Stimulated activated CD4-positive, alpha-beta T cell treated with anti-CD3 and anti-CD28 coated beads, Interleukin-1b, Interleukin-23, amount 100 ng/mL, for 4 hours (primary cell): Measurements from ENCODE around the gene DVL1.

Experiments
- DNase-seq, 2 donors: peaks; one replicate each; pipeline ENCODE4 v3.0.0-alpha.2; 2020; ENCODE audit warnings: low read depth in 2 of 2

DVL1 gene

DNA sequence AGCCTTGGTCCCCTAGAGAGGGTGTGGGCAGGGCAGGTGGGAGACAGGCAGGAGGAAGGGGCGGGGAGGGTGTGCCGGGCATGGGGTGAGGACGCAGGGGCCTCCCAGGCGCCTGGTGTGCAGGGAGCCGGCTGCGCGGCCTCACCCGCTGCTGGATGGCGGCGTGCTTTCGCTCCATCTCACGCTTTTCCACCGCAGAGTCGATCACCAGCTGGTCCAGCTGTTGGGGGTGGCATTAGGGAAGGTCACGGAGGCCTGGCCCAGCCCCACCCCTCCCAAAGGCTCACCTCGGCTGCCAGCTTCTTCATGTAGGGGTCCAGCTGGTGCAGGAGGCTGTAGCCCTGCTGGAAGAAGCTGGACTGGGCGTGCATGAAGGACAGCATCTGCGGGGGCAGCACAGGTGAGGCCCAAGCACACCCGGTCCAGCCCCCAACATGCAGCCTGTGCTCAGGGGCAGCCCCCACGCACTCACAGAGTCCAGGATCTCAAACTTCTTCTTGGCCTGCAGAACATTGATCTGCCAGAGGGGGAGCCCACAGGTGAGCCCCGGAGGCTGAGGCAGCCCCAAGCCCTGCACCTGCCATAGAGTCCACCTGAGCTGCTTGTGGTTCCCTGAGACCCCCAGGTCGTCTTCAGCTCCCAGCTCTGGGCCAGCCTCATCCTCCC is 49.4 kb downstream of the DVL1 start:
- DNase-seq: no peak

GRCh38 chr1:1298861-1299685 is 50.1 kb downstream of the DVL1 start:
- no peak for DNase-seq

DNA sequence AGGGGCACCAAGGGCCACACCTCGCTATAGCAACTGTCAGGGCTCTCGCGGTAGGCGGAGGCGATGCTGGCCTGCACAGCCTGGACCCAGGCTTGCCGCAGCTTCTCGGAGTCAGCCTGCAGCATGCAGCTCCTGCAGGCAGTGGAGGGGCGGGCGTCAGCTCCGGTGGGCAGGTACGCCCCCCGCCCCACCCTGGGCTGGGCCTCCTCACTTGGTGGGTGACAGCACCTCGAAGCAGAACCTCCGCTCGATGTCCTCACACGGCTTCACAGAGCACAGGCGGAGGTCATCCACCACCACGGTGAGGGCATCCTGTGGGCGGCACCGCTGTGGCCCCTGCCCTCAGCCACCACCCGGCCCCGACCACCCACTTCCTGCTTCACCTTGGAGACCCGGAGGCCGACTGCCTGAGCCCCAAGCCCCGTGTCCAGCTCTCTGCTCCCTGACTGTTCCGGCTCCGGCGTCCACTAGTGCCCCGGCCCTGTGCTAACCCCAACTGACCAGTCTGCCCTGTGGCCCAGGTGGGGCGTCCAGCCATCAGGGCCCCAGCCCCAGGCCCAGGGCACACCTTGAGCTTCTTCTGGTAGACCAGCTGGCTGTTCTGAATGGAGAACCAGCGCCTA is 51.3 kb downstream of the DVL1 start:
- no peak for DNase-seq

DNA sequence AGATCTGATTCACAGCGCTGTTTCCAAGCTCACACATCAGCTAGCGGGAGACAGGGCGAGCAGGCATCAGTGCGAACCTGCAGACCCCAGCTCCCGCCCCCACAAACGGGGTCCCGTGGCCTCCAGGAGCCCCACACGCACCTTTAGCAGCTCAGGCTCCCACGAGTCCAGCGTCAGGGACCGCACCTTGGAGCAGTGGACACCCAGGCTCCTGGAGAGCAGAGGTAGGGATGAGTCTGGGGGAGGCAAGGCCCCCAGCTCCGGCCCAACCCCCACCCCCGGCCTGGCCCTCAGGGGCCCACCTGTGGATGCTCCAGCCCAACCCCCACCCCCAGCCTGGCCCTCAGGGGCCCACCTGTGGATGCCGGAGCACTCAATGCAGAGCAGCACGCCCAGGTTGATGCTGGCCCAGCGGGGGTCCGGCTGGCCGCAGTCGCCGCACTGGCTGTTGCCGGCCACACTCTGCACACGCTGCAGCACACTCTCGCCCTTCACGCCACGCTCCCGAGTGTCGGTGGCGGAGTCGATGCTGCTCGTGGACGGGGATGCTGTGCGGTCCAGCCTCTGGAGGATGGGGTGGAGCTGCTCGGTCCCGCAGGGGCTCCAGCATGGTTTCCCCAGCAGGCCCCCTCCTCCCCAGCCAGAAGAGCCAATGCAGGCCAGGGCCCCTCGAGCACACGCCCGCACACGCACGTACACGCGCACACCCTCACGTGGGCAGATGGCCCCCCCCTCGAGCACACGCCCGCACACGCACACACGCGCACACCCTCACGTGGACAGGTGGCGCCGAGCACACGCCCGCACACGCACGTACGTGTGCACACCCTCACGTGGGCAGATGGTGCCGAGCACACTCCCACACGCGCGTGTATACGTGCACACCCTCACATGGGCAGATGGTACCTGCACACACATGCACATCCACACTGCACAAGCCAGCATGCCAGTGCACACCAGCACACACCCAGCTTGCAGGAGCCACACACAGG is 52.9 kb downstream of the DVL1 start:
- no peak for DNase-seq

DNA sequence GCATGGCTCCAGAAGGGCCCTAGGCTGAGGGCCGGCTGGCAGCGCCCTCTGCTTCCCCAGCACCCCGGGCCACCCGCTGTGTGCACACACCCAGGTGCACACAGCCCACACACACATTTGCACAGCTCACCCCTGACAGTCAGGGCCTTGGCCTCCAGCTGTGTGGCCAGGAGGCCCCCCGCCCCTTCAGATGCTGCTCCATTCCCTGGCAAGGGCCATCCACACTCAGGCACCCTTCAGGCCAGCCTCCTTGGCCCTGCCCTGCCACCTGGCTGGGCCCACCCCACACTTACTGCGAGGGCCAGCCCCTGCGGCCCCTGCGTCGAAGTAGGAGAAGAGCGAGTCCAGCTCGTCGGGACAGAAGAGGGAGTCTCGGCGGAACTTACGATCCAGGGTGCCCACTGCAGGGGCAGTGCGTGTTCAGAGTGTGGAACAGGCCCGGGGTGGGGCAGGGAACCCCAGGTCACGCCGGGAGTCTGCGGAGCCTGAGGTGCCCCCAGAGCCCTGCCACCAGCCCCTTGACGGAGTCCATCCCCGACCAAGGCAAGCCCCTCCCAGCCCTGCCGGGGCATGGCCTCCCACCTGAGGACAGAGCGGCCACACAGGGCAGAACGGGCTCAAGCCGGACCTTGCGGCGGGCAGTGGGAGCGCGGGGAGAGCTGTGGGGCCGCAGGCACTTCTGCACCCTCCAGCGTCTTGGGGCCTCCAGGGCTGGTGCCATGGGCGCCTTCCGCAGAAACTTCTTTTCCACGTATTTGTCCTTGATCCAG is 53.9 kb downstream of the DVL1 start:
- no peak for DNase-seq

DNA sequence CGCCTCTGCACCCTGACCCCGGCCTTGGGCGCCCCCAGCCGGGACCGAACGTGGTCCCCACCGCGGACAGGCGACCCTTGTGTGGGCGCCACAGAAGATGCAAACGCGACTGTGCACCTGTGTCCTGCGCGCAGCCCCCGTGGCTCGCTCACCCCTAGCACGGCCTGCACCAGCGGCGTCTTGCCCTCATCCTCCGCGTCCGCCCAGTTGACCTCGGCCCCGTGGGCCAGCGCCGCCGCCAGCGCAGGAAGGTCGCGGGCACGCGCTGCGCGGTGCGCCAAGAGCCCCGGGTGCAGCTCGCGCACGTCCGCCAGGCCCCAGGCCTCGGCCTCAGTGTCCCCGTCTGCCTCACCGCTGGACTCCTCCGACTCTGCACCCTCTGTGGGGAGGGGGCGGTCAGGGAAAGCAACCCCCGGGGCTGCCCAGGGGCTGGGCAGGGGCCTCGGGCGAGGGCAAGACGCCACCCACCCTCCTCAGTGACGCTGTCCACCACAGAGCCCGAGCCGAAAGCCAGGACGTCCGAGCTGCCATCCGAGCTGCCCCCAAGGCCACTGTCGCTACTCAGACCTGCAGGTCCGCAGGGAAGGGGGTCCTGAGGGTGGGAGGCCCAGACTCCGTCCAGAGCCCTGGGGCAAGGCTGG is 54.8 kb downstream of the DVL1 start:
- DNase-seq: no peak

DNA sequence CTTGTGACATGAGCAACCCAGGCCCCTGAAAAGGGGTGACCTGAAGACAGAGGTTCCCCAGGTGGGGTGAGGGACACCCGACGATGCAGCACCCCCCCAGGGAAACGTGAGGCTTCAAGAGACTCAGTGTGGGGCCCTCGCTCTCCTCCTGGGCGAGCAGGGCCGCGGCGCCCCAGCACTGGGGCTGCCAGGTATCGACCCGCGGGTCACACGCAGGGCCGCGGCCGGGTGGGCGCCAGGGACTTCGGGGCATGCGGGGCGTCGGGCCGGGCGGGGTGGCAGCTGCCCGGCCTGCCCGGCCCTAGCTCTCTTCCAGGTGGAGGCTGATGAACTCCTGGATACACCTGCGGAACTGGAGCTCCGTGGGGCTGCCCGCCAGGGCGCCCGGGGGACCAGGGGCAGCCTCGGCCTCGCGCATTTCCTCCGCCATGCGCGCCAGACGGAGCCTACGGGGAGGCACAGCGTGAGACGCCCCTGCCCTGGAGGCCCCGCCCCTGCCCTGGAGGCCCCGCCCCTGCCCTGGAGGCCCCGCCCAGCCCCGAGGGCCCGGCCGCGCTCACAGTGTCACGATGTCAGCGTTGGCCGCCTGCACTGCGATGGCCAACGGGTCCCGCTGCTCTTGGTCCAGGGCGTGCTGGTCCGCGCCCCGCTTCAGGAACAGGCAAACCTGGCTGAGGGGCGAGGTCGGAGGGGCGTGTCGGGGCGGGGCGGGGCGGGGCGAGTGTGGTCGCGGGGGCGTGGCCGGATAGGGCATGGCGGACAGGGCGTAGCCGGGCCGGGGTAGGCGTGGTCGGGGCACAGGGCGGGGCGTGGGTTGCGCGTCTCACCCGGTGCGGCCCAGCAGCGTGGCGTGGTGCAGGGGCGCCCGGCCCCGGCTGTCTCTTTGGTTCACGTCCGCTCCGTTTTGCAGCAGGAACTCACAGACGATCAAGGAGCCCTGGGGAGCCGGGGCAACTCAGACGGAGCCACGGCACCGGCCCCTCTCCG is 55.7 kb downstream of the DVL1 start:
- DNase-seq: no peak

- no peak for DNase-seq
Observed at GRCh38 chr1:1292851-1293250, 56.4 kb downstream of the DVL1 start.

DNA sequence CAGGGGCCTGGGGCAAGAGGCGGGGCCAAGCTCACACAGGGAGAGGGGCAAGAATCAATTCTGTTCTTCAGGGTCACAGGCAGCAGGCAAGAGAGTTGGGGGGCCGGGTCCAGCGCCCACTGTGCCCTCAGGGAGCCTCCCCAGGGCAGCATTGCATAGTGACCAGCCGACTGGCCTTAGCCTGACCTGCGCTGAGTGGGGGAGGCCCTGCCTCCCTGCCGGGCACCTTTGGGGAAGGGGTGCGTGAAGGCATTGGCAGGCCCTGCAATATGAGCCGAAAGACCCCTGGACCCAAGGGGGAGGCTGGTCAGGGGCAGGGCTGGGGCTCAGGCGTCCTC is 56.8 kb downstream of the DVL1 start:
- no peak for DNase-seq

DNA sequence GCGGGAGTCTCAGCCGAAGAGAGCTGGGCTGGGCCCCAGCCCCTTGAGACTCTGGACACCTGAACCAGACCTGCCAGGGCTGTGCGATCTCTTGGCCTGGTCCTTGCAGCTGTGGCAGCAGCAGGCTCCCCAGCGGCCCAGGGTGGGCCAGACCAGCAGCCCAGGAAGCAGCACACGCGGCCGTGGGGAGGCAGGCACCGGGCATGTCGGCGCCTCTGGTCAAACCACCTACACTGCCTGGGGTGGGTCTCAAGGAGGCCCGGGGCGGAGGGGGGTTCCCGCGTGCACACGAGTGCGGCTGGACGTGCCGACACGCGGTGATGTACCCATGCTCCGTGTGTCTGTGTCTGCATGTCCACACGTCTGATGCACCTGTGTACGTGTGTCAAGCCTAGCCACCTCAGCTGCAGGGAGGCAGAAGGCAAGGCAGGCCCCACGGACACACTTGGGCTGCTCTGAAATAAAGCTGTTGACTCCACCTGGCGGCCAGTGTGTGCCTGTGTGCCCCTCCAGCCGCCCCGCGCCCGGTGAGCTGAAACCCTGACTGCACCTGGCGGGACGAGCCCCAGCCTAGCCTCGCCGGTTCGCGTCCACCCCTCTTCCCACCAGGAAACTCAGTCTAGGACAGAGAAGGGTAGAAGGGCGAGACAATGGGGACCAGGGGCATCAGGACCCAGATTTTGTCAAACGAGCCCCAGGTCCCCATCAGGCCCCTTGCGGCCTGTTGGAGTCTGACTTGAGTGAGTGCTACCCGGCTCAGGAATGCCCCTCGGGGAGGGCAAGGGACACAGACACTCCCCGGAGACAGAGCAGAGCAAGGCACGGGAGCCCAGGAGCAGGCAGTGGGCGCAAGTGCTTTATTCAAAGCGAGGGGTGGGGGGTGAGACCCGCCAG is 57.4 kb downstream of the DVL1 start:
- peak; percentile 62 to 66 for DNase-seq

DNA sequence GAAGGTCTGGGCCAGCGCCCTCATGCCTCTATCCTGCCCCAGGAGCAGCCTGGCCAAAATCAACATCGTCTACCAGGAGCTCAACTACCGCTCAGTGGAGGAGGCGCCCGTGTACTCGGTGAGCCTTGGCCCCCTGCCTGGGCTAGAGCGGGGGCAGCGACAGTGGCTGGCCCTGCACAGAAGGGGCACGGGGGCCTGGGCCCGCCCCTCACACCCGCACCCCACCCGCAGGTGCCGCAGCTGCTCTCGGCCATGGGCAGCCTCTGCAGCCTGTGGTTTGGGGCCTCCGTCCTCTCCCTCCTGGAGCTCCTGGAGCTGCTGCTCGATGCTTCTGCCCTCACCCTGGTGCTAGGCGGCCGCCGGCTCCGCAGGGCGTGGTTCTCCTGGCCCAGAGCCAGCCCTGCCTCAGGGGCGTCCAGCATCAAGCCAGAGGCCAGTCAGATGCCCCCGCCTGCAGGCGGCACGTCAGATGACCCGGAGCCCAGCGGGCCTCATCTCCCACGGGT is 58.1 kb downstream of the DVL1 start:
- no peak for DNase-seq

DNA sequence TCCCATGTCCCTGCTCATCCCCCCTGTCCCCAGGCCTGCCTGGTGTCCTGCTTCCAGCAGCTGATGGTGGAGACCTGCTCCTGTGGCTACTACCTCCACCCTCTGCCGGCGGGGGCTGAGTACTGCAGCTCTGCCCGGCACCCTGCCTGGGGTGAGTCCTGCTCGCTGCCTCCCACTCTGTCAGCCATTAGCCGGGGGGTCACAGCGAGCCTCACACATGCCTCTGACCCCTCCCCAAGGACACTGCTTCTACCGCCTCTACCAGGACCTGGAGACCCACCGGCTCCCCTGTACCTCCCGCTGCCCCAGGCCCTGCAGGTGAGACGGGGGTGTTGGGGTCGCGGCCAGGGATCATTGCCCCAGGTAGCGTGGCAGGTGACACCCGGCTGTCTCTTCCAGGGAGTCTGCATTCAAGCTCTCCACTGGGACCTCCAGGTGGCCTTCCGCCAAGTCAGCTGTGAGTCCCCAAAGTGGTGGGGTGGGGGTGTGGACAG is 58.9 kb downstream of the DVL1 start:
- DNase-seq: peak; percentile 46 to 66

- DNase-seq: no peak
Observed at GRCh38 chr1:1287288-1288110, 61.7 kb downstream of the DVL1 start.

DNA sequence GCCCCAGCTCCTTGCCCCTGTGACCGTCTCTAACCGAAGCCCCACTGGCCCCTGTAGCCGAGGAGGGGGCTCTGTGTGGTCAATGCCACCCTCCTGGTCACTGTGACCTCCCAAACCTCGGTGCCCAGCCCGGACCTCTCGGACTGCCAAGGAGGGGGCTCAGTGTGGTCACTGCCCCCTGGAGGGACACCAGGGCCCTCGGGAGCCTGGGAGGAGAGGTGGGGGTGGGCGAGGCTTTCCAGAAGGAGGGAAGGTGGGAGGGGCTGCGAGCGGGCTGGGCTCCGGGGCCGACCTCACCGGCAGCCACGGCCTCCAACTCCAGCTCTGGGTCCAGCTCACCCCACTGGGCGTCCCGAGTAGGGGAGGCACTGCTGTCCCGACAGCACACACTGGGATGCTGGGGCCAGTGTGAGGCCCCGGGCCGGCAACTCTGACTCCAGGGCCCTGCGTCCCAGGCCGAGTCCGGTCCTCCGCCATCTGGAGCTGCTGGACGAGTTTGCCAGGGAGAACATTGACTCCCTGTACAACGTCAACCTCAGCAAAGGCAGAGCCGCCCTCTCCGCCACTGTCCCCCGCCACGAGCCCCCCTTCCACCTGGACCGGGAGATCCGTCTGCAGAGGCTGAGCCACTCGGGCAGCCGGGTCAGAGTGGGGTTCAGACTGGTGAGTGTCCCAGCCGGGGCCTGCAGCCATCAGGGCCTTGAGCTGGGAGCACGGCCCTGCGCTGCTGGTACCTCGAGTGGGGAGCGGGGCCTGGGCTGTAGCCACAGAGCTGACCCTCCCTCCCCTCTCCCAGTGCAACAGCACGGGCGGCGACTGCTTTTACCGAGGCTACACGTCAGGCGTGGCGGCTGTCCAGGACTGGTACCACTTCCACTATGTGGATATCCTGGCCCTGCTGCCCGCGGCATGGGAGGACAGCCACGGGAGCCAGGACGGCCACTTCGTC is 62.6 kb downstream of the DVL1 start:
- no peak for DNase-seq

GRCh38 chr1:1285611-1286311 is 63.5 kb downstream of the DVL1 start:
- no peak for DNase-seq
